Measurements from ENCODE around the gene CD40.

DNA sequence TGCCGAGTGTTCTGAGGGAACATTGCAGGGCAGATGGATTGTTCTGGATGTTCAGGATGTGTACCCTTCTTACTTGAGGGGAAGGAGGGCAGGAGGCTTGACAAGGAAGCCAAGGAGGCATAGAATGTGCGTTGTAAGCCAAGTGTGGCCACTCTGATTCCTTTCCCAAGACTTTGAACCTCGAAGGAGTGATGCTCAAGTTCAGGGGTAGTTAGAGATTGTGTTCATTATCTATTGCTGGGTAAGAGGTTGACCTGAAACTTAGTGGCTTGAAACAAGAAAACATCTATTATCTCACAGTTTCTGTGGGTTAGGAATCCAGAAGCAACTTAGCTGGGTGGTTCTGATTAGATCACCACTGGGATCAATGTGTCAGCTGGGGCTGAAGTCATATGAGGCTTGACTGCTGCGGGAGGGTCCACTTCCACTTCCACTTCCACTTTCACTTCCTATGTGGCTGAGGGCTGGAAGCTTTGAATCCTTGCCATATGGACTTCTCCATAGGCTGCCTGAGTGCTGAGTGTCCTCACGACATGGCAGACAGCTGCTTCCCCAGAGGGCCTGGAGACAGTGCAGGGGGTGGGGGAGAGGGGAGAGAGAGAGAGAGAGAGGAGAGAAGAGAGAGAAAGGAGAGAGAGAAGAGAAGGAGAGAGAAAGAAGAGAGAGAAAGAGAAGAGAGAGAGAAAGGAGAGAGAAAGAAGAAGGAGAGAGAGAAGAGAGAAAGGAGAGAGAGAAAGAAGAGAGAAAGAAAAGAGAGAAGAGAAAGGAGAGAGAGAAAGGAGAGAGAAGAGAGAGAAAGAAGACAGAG, 6.9 kb upstream of the CD40 start:
- TF ChIP-seq, protein P1, sequence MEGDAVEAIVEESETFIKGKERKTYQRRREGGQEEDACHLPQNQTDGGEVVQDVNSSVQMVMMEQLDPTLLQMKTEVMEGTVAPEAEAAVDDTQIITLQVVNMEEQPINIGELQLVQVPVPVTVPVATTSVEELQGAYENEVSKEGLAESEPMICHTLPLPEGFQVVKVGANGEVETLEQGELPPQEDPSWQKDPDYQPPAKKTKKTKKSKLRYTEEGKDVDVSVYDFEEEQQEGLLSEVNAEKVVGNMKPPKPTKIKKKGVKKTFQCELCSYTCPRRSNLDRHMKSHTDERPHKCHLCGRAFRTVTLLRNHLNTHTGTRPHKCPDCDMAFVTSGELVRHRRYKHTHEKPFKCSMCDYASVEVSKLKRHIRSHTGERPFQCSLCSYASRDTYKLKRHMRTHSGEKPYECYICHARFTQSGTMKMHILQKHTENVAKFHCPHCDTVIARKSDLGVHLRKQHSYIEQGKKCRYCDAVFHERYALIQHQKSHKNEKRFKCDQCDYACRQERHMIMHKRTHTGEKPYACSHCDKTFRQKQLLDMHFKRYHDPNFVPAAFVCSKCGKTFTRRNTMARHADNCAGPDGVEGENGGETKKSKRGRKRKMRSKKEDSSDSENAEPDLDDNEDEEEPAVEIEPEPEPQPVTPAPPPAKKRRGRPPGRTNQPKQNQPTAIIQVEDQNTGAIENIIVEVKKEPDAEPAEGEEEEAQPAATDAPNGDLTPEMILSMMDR (conservative IDR thresholded peaks at IDR 0.05), result no peak
- no peak for TF ChIP-seq EZH2 (IDR thresholded peaks at IDR 0.05; ENCODE audit: low read depth)

Data from PC-9 (cell line).